HG02870 (cell line): Measurements from ENCODE around the gene DRGX.

Source experiments
- ATAC-seq: cut with Tn5 transposase; IDR thresholded peaks from one replicate; pipeline ENCODE4 v1.9.1; 2021; ENCODE audit warnings: mild to moderate bottlenecking, moderate library complexity; ENCODE audit not compliant: unreplicated experiment

The DRGX gene

GRCh38 chr10:49384268-49384953 is 11.5 kb downstream of the DRGX start:
- ATAC-seq: no peak

- no peak for ATAC-seq
Observed at GRCh38 chr10:49383853-49384252, 12.0 kb downstream of the DRGX start.

- no peak for ATAC-seq
Observed at GRCh38 chr10:49382826-49383225, 13.1 kb downstream of the DRGX start.

GRCh38 chr10:49382226-49382625 is 13.7 kb downstream of the DRGX start:
- no peak for ATAC-seq

GRCh38 chr10:49381111-49381900 is 14.6 kb downstream of the DRGX start:
- no peak for ATAC-seq

- no peak for ATAC-seq
Observed at GRCh38 chr10:49379596-49380410, 16.1 kb downstream of the DRGX start.

- ATAC-seq: no peak
Observed at GRCh38 chr10:49377256-49377655, 18.6 kb downstream of the DRGX start.

- ATAC-seq: no peak
Observed at GRCh38 chr10:49375611-49376010, 20.3 kb downstream of the DRGX start.

- no peak for ATAC-seq
Observed at GRCh38 chr10:49374740-49375139, 21.1 kb downstream of the DRGX start.

GRCh38 chr10:49373361-49373760 is 22.5 kb downstream of the DRGX start:
- ATAC-seq: no peak

GRCh38 chr10:49371967-49372366 is 23.9 kb downstream of the DRGX start:
- no peak for ATAC-seq

GRCh38 chr10:49370326-49371100 is 25.4 kb downstream of the DRGX start:
- ATAC-seq: no peak

- ATAC-seq: no peak
Observed at GRCh38 chr10:49369216-49370162, 26.4 kb downstream of the DRGX start.

- no peak for ATAC-seq
Observed at GRCh38 chr10:49368256-49368655, 27.6 kb downstream of the DRGX start.

GRCh38 chr10:49367600-49367999 is 28.3 kb downstream of the DRGX start:
- no peak for ATAC-seq

- ATAC-seq: no peak
Observed at GRCh38 chr10:49366460-49366859, 29.4 kb downstream of the DRGX start.

- no peak for ATAC-seq
Observed at GRCh38 chr10:49365675-49366415, 30.0 kb downstream of the DRGX start.

GRCh38 chr10:49365275-49365674 is 30.6 kb downstream of the DRGX start:
- no peak for ATAC-seq

GRCh38 chr10:49364747-49365146 is 31.1 kb downstream of the DRGX start:
- no peak for ATAC-seq
